ENCODE results near the gene KDM4C. TPM values are rescaled to one million over a fixed set of nuclear protein-coding genes. Genes with fewer than 3 reads are reported as not detected.

KDM4C gene
- total RNA-seq, 1 experiment from 2014 or later: 16.8 TPM

DNA sequence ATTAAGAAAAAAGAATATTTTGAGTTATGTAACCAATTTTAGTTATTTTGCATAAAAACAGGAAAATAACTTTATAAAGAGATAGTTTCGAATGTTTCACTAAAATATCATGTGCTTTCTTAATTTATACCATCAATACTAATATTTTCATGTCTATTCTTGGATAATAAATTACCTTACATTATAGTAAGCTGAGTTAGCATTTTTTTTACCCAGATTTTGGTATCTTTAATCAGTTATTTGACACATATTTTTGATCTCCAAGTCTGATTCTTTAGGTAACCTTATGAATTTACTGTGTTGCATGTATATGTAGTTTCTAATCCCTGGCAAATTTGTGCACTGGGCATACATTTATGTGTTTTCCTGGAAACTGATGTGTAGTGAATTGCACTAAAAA is 138.0 kb downstream of the KDM4C start:
- no peaks in the 10 kb centered on the region; the same call in 1 of the 2 replicates for H3K79me2 ChIP-seq (ENCODE audit: insufficient read depth, low read length)
- POLR2A ChIA-PET: no interaction called here
- no peaks in the 10 kb centered on the region for H3K9me3 ChIP-seq (ENCODE audit: control insufficient read depth in 1 of 2, insufficient read depth in 1 of 2, low read depth in 1 of 2, low read length in 2 of 2)
- peaks cover 0 to 4% of the 10 kb centered on the region in 2 experiments; a peak in 1 of 4 replicates for H3K4me1 ChIP-seq (ENCODE audit: control insufficient read depth in 1 of 2, insufficient read depth in 2 of 2, low read length in 2 of 2)
- DNase-seq (ENCODE audit: low read depth, low spot score) (no peak), ATAC-seq (no peak)
- RAD21 ChIA-PET (ENCODE audit: low non-redundant PET in 1 of 2, low total read pairs in 2 of 2, uncharacterized antibody in 2 of 2, unreplicated experiment in 2 of 2): no interaction called here
- H3K4me3 ChIP-seq (replicated peaks in 1 of 2; ENCODE audit: low read depth in 1 of 2, low read length in 2 of 2): no peak overlapping the region
- H3K27ac ChIP-seq (ENCODE audit: low read depth, low read length): no peak overlapping the region
- no peak overlapping the region for H3K9ac ChIP-seq (ENCODE audit: low read length)
- no peaks in the 10 kb centered on the region for H3K27me3 ChIP-seq (ENCODE audit: insufficient read depth, low read length)
- no peaks in the 10 kb centered on the region; a peak in 1 of 4 replicates for H3K36me3 ChIP-seq (ENCODE audit: control insufficient read depth in 1 of 2, insufficient read depth in 2 of 2, low read length in 2 of 2)
- no peaks in the 10 kb centered on the region for H4K20me1 ChIP-seq (ENCODE audit: insufficient read depth)
- no peaks in the 10 kb centered on the region for H3K9me2 ChIP-seq (ENCODE audit: insufficient read depth)
- H3K4me2 ChIP-seq (ENCODE audit: low read length): no peak overlapping the region
- CTCF ChIA-PET: no interaction called here
- intact Hi-C loops (cut with micrococcal nuclease): no loop called here
- no peak for TF ChIP-seq YY1 (IDR thresholded peaks at IDR 0.05; ENCODE audit: extremely low read depth, insufficient replicate concordance, low read depth, low read length)
- no peak for TF ChIP-seq CTCF (IDR thresholded peaks at IDR 0.05 in 2 of 3, conservative IDR thresholded peaks at IDR 0.05 in 1 of 3; ENCODE audit: borderline replicate concordance in 1 of 3, insufficient read depth in 1 of 3, low read depth in 2 of 3, low read length in 2 of 3)
- no peak for TF ChIP-seq SIN3A (IDR thresholded peaks at IDR 0.05; ENCODE audit: low read depth)
- TF ChIP-seq REST (IDR thresholded peaks at IDR 0.05; ENCODE audit: low read depth): no peak
- TF ChIP-seq SRF (IDR thresholded peaks at IDR 0.05; ENCODE audit: low read depth): no peak
- TF ChIP-seq POLR2AphosphoS5 (IDR thresholded peaks at IDR 0.05; ENCODE audit: low read depth, low read length): no peak
- no peak for TF ChIP-seq RAD21 (IDR thresholded peaks at IDR 0.05; ENCODE audit: low read depth)
- TF ChIP-seq SP1 (IDR thresholded peaks at IDR 0.05; ENCODE audit: low read depth): no peak
- H2AFZ ChIP-seq (ENCODE audit: low read depth, low read length, poor library complexity, severe bottlenecking): no peak overlapping the region
- no TSS peak for BruUV-seq (replicated peaks)
